SK-N-SH treated with all-trans-retinoic acid at 6 μM for 48 hours (cell line): ENCODE data around the gene RTN4RL1.

Experiments
- ATAC-seq: fragments of 200-7000 bp; cut with Tn5 transposase; 3 replicates; pipeline ENCODE4 v1.9.1; 2020; ENCODE audit warnings: mild to moderate bottlenecking, moderate library complexity
- ARNTL ChIP-seq: fragments of 450-650 bp; formaldehyde crosslinking; IDR thresholded peaks from 2 replicates; pipeline ENCODE4 v1.5.0; 2020; ENCODE audit warnings: low read depth, mild to moderate bottlenecking, moderate library complexity, borderline replicate concordance
- BACH2 ChIP-seq: fragments of 250-450 bp; sonication (Bioruptor Pico); IDR thresholded peaks from 2 replicates; pipeline ENCODE4 v1.9.0; 2021; ENCODE audit warnings: mild to moderate bottlenecking, borderline replicate concordance
- CREB5 ChIP-seq: fragments of 250-450 bp; sonication (Bioruptor Pico); IDR thresholded peaks from 2 replicates; pipeline ENCODE4 v1.5.1; 2020; ENCODE audit warnings: low read depth, mild to moderate bottlenecking, moderate library complexity
- CSDC2 ChIP-seq: fragments of 250-450 bp; sonication (Bioruptor Pico); IDR thresholded peaks from 2 replicates; pipeline ENCODE4 v1.5.0; 2020; ENCODE audit warnings: mild to moderate bottlenecking, moderate library complexity
- ESRRG ChIP-seq: fragments of 250-450 bp; sonication (Bioruptor Pico); IDR thresholded peaks from 2 replicates; pipeline ENCODE4 v1.6.1; 2021; ENCODE audit warnings: mild to moderate bottlenecking
- GLIS3 ChIP-seq: fragments of 250-450 bp; sonication (Bioruptor Pico); IDR thresholded peaks from 2 replicates; pipeline ENCODE4 v1.5.0; 2020; ENCODE audit warnings: mild to moderate bottlenecking, moderate library complexity
- ISL1 ChIP-seq: fragments of 250-450 bp; sonication (Bioruptor Pico); IDR thresholded peaks from 2 replicates; pipeline ENCODE4 v2.1.2; 2022; ENCODE audit warnings: mild to moderate bottlenecking, moderate library complexity
- OSR1 ChIP-seq: fragments of 250-450 bp; sonication (Bioruptor Pico); IDR thresholded peaks from 2 replicates; pipeline ENCODE4 v1.8.0; 2022; ENCODE audit warnings: moderate library complexity, mild to moderate bottlenecking, inconsistent platforms
- PATZ1 ChIP-seq: fragments of 250-450 bp; sonication (Bioruptor Pico); IDR thresholded peaks from 2 replicates; pipeline ENCODE4 v1.8.0; 2020; ENCODE audit warnings: mild to moderate bottlenecking, moderate library complexity, borderline replicate concordance
- POU6F1 ChIP-seq: fragments of 250-450 bp; sonication (Bioruptor Pico); IDR thresholded peaks from 2 replicates; pipeline ENCODE4 v1.8.0; 2021; ENCODE audit warnings: low read depth, mild to moderate bottlenecking, moderate library complexity, borderline replicate concordance
- PPARA ChIP-seq: fragments of 250-450 bp; sonication (Bioruptor Pico); IDR thresholded peaks from 2 replicates; pipeline ENCODE4 v1.5.0; 2020; ENCODE audit warnings: mild to moderate bottlenecking, borderline replicate concordance
- RARB ChIP-seq: fragments of 250-450 bp; sonication (Bioruptor Pico); IDR thresholded peaks from 2 replicates; pipeline ENCODE4 v1.8.0; 2021; ENCODE audit warnings: mild to moderate bottlenecking, moderate library complexity
- SNAI2 ChIP-seq: fragments of 250-450 bp; sonication (Bioruptor Pico); IDR thresholded peaks from 2 replicates; pipeline ENCODE4 v1.5.0; 2020; ENCODE audit warnings: mild to moderate bottlenecking, moderate library complexity
- TCF4 ChIP-seq: fragments of 250-450 bp; sonication (Bioruptor Pico); IDR thresholded peaks from 2 replicates; pipeline ENCODE4 v1.8.0; 2021; ENCODE audit warnings: mild to moderate bottlenecking, moderate library complexity, borderline replicate concordance
- ZFP3 ChIP-seq: fragments of 250-450 bp; sonication (Bioruptor Pico); IDR thresholded peaks from 2 replicates; pipeline ENCODE4 v1.5.0; 2020; ENCODE audit warnings: mild to moderate bottlenecking, moderate library complexity
- ZFP30 ChIP-seq: fragments of 450-650 bp; formaldehyde crosslinking; IDR thresholded peaks from 2 replicates; pipeline ENCODE4 v1.5.0; 2022; ENCODE audit warnings: mild to moderate bottlenecking, moderate library complexity
- ZNF565 ChIP-seq: fragments of 450-650 bp; formaldehyde crosslinking; conservative IDR thresholded peaks from 2 replicates; pipeline ENCODE4 v1.5.0; 2020; ENCODE audit warnings: low read depth, mild to moderate bottlenecking, moderate library complexity
- ZNF70 ChIP-seq: fragments of 450-650 bp; formaldehyde crosslinking; IDR thresholded peaks from 2 replicates; pipeline ENCODE4 v1.5.0; 2020; ENCODE audit warnings: mild to moderate bottlenecking, moderate library complexity
- ZNF8 ChIP-seq: fragments of 450-650 bp; formaldehyde crosslinking; IDR thresholded peaks from 2 replicates; pipeline ENCODE4 v1.5.0; 2020; ENCODE audit warnings: mild to moderate bottlenecking, moderate library complexity
- TF ChIP-seq, protein P1 (sequence below): fragments of 250-450 bp; sonication (Bioruptor Pico); IDR thresholded peaks from 2 replicates; pipeline ENCODE4 v1.5.0; 2020; ENCODE audit warnings: mild to moderate bottlenecking, moderate library complexity

RTN4RL1 gene

DNA sequence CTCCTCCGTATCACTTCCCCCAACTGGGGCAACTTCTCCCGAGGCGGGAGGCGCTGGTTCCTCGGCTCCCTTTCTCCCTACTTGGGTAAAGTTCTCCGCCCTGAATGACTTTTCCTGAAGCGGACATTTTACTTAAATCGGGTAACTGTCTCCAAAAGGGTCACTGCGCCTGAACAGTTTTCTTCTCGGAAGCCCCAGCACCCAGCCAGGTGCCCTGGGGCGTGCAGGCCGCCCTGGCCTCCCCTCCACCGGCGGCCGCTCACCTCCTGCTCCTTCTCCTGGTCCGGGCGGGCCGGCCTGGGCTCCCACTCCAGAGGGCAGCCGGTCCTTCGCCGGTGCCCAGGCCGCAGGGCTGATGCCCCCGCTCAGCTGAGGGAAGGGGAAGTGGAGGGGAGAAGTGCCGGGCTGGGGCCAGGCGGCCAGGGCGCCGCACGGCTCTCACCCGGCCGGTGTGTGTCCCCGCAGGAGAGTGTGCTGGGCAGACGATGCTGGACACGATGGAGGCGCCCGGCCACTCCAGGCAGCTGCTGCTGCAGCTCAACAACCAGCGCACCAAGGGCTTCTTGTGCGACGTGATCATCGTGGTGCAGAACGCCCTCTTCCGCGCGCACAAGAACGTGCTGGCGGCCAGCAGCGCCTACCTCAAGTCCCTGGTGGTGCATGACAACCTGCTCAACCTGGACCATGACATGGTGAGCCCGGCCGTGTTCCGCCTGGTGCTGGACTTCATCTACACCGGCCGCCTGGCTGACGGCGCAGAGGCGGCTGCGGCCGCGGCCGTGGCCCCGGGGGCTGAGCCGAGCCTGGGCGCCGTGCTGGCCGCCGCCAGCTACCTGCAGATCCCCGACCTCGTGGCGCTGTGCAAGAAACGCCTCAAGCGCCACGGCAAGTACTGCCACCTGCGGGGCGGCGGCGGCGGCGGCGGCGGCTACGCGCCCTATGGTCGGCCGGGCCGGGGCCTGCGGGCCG lies 31.4 kb upstream of the RTN4RL1 start:
- TF ChIP-seq SNAI2 (CRISPR knock-in tag) (no peak), ESRRG (CRISPR knock-in tag) (no peak), ZFP3 (CRISPR knock-in tag) (no peak), ISL1 (CRISPR knock-in tag) (no peak), TCF4 (CRISPR knock-in tag) (no peak), ZNF8 (CRISPR knock-in tag) (no peak), PPARA (CRISPR knock-in tag) (no peak), ARNTL (no peak), PATZ1 (CRISPR knock-in tag) (no peak)
- TF ChIP-seq, protein P1, sequence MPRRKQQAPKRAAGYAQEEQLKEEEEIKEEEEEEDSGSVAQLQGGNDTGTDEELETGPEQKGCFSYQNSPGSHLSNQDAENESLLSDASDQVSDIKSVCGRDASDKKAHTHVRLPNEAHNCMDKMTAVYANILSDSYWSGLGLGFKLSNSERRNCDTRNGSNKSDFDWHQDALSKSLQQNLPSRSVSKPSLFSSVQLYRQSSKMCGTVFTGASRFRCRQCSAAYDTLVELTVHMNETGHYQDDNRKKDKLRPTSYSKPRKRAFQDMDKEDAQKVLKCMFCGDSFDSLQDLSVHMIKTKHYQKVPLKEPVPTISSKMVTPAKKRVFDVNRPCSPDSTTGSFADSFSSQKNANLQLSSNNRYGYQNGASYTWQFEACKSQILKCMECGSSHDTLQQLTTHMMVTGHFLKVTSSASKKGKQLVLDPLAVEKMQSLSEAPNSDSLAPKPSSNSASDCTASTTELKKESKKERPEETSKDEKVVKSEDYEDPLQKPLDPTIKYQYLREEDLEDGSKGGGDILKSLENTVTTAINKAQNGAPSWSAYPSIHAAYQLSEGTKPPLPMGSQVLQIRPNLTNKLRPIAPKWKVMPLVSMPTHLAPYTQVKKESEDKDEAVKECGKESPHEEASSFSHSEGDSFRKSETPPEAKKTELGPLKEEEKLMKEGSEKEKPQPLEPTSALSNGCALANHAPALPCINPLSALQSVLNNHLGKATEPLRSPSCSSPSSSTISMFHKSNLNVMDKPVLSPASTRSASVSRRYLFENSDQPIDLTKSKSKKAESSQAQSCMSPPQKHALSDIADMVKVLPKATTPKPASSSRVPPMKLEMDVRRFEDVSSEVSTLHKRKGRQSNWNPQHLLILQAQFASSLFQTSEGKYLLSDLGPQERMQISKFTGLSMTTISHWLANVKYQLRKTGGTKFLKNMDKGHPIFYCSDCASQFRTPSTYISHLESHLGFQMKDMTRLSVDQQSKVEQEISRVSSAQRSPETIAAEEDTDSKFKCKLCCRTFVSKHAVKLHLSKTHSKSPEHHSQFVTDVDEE (CRISPR knock-in tag): no peak
- ATAC-seq: no peak

GRCh38 chr17:2055292-2056205 lies 30.4 kb upstream of the RTN4RL1 start:
- TF ChIP-seq POU6F1 (CRISPR knock-in tag) (no peak), ZFP30 (CRISPR knock-in tag) (no peak), PPARA (CRISPR knock-in tag) (no peak), RARB (CRISPR knock-in tag) (no peak), PATZ1 (CRISPR knock-in tag) (no peak), OSR1 (CRISPR knock-in tag) (no peak), ESRRG (CRISPR knock-in tag) (no peak), ZFP3 (CRISPR knock-in tag) (no peak), ZNF70 (CRISPR knock-in tag) (no peak), GLIS3 (CRISPR knock-in tag) (no peak), ZNF8 (CRISPR knock-in tag) (no peak), CSDC2 (CRISPR knock-in tag) (no peak), ZNF565 (CRISPR knock-in tag) (no peak), ISL1 (CRISPR knock-in tag) (no peak), BACH2 (CRISPR knock-in tag) (no peak), CREB5 (CRISPR knock-in tag) (no peak), ARNTL (no peak)
- TF ChIP-seq, protein P1 (CRISPR knock-in tag): no peak
- ATAC-seq: peak; percentile 6
